ENCODE results near the gene TMEM147.
"Not testable (repeated sequence)": the region's sequence is repeated elsewhere in the genome, so short reads cannot be mapped to it uniquely, and the experiment has no call there.

The TMEM147 gene

DNA sequence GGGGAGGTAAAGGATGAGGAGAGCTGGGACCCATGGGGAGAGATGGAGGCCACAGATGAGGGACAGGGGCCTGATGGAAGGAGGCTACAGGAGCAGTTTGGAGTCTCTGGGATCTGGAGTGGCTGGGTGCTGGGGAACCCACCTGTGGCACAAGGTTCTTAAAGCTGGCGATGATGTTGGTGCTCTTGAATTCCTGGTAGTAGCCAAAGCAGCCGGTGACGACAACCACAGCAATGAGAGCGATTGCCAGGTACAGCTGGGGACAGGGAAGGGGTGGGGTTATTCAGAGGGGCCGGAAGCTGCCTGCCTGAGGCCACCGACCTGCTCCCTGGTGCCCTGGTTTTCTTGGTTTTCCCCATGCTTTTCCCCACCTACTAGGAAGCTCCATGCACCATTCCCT is 15.3 kb downstream of the TMEM147 start:
- in situ Hi-C loops (cut with HindIII; ENCODE audit: low sequenced_read_pairs): no loop called here

DNA sequence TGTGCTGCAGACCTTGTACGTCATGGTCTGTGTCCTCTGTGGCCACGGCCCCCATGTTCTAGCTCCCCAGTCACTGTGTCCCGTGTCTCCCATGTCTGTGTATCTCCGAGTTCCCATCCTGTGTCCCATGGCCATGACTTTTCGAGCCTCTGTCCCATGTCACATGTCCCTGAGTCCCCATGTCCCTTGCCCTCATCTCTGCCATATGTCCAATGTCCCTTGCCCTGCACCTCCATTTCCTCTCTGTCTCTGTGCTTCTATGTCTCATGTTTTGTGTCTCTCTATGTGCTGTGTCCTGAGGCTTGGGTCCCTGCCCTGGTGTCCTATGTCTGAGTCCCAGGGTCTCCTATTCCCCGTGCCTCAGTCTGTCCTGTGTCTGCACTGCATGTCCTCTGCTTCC is 16.0 kb downstream of the TMEM147 start:
- in situ Hi-C loops (cut with HindIII; ENCODE audit: low sequenced_read_pairs): no loop called here

DNA sequence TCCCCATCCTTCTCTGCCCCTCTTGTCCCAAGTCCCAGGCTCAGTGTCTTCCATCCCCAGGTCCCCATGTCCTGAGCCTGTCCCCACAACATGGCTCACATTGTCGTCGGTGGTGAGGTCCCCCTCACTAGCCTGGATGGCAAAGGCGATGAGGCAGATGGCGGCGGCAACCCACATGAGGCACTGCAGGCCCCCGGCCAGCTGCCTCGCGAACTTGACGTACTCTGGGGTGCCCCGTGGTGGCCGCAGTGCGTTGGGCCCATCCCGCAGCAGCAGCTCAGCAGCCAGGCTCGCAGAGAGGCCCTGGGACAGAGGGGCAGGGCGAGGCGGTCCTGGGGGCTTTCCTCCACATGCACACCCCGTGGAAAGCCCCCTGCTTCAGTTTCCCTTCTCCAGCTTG is 16.9 kb downstream of the TMEM147 start:
- in situ Hi-C loops (cut with HindIII; ENCODE audit: low sequenced_read_pairs): no loop called here

DNA sequence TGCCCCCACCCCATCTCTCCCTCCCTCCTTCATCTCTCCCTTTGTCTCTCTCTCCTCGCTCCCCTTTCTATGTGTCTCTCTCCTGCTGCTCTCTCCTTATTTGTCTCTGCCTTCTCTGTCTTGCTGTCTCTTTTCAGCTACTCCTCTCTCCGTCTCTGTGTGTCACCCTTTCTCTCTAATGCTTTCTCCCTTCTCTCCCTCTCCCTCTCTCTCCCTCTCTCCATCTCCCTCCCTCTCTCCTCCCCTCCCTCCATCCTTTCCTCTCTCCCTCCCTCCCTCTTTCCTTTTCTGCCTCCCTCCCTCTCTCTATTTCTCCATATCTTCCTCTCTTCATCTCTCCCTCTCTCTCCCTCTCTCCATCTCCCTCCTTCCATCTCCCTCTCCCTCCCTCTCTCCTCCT is 17.4 kb downstream of the TMEM147 start:
- in situ Hi-C loops (cut with HindIII; ENCODE audit: low sequenced_read_pairs): no loop called here

DNA sequence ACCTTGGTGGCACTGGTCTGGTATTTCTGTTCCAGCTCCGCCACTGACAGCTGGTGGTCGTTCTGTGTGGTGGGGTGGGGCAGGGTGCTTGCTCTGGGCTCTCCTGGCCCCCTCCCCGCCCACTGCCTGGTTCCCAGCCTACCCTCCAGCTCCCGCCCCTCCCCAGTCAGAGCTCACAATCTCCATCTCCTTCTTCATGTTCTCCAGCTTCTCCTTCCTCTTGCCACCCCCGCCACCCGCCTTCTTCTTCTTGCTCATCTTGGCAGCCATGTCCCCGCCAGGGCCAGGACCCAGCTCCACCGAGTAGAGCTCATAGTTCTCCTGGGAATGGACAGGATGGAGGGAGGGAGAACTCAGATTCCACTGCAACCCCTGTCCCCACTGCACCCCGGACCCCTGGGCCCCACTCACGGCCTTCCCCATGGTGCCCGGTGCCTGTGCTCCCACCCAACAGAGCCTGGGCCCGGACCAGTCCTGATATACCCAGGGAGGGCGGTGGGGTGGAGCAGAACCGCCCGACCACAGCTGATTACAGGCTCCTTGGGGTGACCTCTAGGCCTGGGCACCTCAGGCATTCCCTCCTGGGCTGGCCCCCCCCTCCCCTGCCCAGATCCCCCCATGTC is 17.9 kb downstream of the TMEM147 start, which contains the start of gene ATP4A:
Gene ATP4A (minus strand): TSS at position 452 of the 623 bp plus-strand sequence. CDS start 29 bp downstream, at position 423.
- in situ Hi-C loops (cut with HindIII; ENCODE audit: low sequenced_read_pairs): no loop called here

DNA sequence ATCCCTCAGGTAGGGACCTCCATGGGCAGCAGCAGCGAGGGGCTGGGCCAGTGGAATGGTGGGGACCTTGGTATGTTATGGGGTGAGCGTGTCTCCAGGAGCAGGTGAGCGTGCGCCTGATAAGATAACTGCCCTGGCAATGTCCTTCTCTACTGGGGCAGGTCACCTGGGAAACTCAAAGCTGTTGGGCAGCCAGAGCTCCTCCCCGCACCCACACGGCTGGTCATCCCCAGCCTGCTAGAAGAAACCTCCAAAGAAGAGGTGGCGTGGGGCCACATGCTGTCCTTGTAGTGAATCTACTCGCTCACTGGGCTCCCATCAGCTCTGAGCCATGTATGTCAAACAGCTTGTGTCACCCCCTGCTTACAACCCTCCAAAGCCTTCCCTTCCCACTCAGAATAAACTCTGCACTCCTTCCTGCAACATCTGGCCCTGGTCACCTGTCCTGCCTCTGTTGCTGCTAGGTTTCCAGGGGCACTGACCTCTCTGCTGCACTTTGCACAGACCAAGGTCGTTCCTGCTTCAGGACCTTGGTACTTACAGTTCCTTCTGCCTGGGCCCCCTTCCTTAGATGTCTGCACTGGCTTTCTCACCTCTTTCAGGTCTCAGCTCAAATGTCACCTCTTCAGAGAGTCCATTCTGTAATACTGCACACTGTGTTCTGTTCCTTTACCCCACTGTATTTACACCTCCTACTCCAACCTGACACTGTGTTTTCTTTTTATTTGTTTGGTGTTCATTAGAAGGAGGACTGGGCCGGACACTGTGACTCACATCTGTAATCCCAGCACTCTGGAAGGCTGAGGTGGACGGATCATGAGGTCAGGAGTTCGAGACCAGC is 19.8 kb downstream of the TMEM147 start:
- in situ Hi-C loops (cut with HindIII; ENCODE audit: low sequenced_read_pairs): no loop called here

DNA sequence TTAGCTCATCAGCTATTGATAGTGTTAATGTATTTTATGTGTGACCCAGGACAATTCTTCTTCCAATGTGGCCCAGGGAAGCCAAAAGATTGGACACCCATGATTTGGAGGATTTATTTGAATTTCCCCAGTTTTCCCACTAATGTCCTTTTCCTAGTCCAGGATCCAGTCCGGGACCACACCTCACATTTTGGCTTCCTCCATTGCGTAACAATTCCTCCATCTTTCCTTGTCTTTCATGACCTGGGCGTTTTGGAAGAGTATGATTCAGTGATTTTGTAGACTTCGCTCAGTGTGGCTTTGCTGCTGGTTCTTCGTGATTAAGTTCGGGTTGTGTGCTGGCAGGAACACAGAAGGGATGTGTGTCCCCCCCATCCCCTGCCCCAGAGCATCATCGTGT is 21.3 kb downstream of the TMEM147 start:
- in situ Hi-C loops (cut with HindIII; ENCODE audit: low sequenced_read_pairs): no loop called here

DNA sequence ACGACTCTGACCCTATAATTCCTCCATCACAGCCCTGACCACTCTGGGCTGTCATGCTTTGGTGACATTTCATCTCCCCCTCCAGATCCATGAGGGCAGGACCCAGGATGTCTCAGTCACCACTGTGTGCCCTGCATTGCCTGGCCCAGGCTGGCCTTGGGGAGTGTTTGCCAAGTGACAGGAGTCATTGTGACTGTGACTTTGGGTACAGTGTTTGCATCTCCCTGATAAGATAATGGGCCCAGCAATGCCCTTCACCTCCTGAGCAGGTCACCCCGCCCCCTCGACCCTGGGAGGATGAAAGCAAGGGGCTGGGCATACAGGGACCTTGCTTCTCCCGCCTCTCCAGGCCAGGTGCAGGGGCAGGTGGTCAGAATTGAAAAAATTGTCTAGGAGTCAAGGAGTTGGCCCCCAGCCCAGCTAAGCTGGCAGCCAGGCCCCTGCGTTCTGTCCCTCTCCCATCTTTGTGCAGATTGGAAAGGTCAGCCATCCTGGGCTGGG is 23.9 kb downstream of the TMEM147 start:
- in situ Hi-C loops (cut with HindIII; ENCODE audit: low sequenced_read_pairs): no loop called here

DNA sequence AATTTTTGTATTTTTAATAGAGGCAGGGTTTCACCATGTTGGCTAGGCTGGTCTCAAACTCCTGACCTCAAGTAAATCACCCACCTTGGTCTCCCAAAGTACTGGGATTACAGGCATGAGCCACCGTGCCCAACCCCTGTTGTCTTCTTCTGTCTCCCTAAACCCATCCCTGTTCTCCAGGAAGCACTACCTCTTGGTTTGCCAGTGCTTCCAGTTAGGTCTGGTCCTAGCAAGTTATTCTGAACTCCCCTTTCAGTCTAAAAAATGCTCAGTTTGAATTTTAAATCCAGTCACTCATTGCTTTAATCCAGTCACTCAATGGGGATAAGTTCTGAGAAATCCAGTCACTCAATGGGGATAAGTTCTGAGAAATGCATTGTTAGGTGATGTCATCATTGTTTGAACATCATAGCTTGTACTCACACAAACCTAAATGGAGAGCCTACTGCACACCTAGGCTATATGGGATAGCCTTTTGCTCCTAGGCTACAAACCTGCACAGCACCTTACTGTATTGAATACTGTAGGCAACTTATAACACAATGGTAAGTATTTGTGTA is 26.1 kb downstream of the TMEM147 start:
- in situ Hi-C loops (cut with HindIII; ENCODE audit: low sequenced_read_pairs): no loop called here

DNA sequence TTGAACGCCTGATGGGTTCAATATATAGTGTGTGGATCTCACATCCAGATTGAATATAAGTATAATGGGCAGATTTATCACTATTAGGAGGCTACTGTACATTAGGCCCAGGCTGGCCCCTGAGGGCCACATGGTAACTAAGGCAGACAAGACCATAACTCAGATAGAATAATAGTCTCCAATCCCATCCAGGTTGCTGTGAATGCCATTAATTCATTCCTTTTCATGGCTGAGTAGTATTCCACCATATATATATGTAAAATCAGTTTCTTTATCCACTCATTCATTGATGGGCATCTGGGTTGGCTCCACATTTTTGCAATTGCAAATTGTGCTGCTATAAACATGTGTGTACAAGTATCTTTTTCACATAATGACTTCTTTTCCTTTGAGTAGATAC is 32.5 kb downstream of the TMEM147 start:
- in situ Hi-C loops (cut with HindIII; ENCODE audit: low sequenced_read_pairs): no loop called here

DNA sequence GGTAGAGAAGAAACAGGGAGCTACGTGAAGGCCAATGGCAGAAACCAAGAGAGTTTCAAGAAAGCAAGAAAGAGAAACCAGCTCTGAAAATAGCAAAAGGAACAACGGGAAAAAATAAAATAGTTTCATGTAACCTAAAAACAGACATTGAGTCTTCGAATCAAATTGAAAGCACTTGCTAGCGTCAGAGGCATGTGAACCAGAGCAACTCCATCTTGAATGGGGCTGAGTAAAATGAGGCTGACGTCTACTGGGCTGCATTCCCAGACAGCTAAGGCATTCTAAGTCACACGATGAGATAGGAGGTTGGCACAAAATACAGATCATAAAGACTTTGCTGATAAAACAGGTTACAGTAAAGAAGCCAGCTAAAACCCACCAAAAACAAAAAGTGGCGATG is 33.3 kb downstream of the TMEM147 start:
- in situ Hi-C loops (cut with HindIII; ENCODE audit: low sequenced_read_pairs): no loop called here

DNA sequence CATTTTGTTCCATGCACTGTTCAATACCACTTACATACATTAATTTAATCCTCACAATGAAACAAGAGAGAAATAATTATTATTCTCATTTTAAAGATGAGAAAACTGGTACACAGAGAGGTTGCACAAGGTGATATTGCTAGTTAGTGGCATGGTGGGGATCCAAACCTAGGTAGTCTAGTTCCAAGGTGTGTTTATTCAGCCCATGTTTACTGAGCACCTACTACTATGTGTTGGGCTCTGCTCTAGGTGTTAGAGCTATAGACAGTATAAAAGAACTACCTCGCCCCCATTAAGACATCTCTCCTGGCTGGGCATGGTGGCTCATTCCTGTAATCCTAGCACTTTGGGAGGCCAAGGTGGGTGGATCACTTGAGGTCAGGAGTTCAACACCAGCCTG is 37.3 kb downstream of the TMEM147 start:
- in situ Hi-C loops (cut with HindIII; ENCODE audit: low sequenced_read_pairs): no loop called here

DNA sequence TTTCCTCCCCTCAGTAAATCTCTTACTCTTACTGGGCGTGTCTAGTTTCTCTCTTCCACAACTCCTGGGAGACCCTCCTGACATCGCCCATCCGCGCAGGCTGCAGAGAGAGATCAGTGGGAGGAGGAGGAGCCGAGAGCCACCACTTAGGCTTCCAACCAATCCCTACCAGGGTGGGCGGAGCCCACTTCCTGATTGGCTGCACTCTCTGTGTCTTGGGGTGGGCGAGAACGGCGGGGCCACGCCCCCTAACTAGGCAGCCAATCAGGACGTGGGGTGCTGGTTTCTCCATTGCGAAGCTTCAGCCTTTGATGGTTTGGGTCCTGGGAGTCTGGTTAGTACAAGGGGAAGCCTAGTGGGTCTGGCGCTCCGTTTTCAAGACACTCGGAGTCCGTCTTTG is 40.4 kb downstream of the TMEM147 start, which contains the start of gene PMIS2:
Gene PMIS2 (plus strand): TSS at position 326 of the 400 bp plus-strand sequence. CDS start 87 bp downstream, outside the sequence.
- in situ Hi-C loops (cut with HindIII; ENCODE audit: low sequenced_read_pairs): no loop called here

DNA sequence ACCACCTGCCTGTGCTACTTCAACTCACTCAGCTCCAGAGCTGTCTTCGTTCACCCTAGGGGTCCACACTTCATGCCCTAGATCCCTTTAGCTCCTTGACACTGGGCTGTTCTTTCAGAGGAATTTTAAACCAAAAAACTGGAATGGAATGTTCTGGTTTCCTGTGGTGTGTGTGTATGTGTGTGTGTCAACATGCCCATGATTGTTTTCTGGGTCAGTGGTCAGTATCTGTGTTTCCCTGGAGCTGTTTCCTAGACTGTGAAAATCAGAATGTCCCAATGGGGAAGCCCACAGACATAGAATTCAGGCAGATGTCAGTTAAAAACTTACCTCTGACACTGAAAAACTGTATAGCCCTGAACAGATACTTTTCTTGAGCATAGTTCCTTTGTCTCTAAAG is 41.9 kb downstream of the TMEM147 start:
- in situ Hi-C loops (cut with HindIII; ENCODE audit: low sequenced_read_pairs): no loop called here

DNA sequence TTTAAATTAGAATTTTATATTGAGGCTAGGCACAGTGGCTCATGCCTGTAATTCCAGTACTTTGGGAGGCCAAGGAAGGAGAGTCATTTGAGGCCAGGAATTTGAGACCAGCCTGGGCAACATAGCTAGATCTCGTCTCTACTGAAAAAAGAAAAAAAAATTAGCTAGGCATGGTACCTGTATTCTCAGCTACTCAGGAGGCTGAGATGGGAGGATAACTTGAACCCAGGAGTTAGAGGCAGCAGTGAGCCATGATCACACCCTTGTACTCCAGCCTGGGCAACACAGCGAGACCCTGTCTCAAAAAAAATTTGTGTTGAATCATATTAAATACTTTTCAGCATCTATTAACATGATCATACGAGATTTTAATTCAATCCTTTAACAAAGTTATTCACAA is 45.4 kb downstream of the TMEM147 start:
- in situ Hi-C loops (cut with HindIII; ENCODE audit: low sequenced_read_pairs): no loop called here

DNA sequence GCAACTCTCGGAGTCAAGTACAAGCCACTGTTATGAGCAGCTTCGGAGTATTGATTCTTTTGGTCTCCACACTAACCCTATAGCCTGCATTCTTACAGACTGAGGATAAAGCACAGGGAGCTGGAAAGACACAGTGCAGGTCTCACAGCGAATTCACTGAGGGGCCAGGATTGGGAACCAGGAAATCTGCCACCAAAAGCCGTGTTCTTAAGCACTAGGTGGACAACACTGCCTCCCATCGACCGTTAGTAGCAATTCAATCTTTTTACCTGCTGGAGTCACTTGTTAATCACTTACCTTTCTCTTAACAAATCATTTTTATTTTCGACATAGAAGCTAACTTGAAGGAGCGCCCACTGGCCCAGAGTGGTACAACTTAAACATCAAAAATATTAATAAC is 46.8 kb downstream of the TMEM147 start:
- in situ Hi-C loops (cut with HindIII; ENCODE audit: low sequenced_read_pairs): no loop called here

DNA sequence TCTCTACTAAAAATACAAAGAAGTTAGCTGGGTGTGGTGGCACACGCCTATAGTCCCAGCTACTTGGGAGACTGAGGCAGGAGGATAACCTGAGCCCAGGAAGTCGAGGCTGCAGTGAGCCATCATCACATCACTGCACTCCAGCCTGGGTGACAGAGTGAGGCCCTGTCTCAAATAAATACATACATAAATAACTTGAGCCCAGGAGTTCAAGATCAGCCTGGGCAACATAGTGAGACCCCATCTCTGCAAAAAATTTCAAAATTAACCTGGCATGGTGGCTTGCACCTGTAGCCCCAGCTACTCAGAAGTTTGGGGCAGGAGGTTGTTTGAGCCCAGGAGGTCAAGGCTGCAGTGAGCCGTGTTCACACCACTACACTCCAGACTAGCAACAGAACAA is 49.6 kb downstream of the TMEM147 start:
- in situ Hi-C loops (cut with HindIII; ENCODE audit: low sequenced_read_pairs): not testable (repeated sequence)

DNA sequence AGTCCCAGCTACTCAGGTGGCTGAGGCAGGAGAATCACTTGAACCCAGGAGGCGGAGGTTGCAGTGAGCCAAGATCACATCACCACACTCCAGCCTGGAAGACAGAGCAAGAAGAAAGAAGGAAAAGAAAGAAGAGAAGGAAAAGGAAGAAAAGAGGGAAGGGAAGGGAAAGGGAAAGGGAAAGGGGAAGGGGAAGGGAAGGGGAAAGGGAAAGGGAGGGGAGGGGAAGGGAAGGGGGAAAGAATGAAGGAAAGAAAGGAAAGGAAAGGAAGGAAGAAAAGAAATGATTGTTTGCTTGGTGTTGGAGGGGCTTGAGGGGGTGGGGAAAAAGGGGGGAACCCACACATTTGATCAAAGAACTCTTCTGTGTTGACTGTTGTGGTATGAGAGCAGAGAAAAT is 50.5 kb downstream of the TMEM147 start:
- in situ Hi-C loops (cut with HindIII; ENCODE audit: low sequenced_read_pairs): no loop called here

DNA sequence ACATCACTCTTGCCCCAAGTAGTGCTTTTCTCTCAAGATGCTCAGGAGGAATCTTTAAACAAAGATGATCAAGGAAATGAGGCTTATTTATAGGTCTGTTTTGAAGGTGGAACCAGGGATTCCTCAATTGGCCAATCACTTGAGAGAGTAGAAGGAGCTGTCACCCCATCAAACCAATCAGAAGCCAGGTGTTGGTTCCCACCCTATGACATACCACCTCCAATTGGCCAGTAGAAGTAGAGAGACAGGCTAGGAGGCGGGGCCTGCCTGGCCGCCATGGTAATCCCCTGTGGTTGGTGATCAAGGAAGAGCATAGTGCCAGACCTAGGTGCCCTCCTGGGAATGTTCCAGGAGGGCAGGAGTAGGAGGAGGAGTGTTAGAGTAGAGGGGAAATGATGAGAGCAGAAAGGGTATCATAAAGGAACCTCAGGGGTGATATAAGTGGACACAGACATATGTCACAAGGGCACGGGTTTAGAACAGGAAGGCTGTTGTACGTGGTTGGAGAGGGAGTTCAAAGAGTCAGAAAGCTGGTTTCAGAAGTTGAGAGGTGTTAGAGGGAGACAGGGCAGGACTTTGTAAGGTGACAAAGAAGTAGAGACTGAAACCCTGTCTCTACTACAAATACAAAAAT is 51.1 kb downstream of the TMEM147 start:
- in situ Hi-C loops (cut with HindIII; ENCODE audit: low sequenced_read_pairs): no loop called here

Data from DLD1 (cell line).